ENCODE data around the gene OPTN. TPM values are rescaled to one million over a fixed set of nuclear protein-coding genes. Genes with fewer than 3 reads are reported as not detected.

OPTN gene
- total RNA-seq, 1 donor from 2014 or later = 53.4 TPM

GRCh38 chr10:13182424-13182823 is 82.5 kb downstream of the OPTN start:
- no peaks in the 10 kb centered on the region for H3K4me1 ChIP-seq
- H3K27me3 ChIP-seq (ENCODE audit: low read depth) = no peaks in the 10 kb centered on the region
- no peak overlapping the region for H3K27ac ChIP-seq
- DNase-seq = no peak
- no peak for ATAC-seq
- no peaks in the 10 kb centered on the region for H3K9me3 ChIP-seq
- intact Hi-C loops (cut with DNase I) = no loop called here
- no peak overlapping the region for H3K4me3 ChIP-seq
- H3K36me3 ChIP-seq = no peaks in the 10 kb centered on the region
- TF ChIP-seq CTCF (IDR thresholded peaks at IDR 0.05) = no peak

DNA sequence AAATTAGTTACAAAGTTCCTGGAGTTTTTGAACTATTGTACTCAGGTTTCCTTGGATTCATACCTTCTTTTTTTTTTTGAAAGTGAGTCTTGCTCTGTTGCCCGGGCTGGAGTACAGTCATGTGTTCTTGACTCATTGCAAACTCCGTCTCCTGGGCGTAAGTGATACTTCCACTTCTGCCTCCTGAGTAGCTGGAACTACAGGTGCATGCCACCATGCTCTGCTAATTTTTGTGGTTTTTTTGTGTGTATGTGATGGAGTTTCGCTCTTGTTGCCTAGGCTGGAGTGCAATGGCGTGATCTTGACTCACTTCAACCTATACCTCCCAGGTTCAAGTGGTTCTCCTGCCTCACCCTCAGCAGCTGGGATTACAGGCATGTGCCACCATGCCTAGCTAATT is 83.7 kb downstream of the OPTN start:
- H3K36me3 ChIP-seq = no peaks in the 10 kb centered on the region
- H3K9me3 ChIP-seq = no peaks in the 10 kb centered on the region
- intact Hi-C loops (cut with DNase I) = no loop called here
- H3K4me3 ChIP-seq = no peak overlapping the region
- ATAC-seq (no peak), DNase-seq (no peak)
- TF ChIP-seq CTCF (IDR thresholded peaks at IDR 0.05) = no peak
- no peaks in the 10 kb centered on the region for H3K27me3 ChIP-seq (ENCODE audit: low read depth)
- no peak overlapping the region for H3K27ac ChIP-seq
- H3K4me1 ChIP-seq = no peaks in the 10 kb centered on the region

- Histone ChIP-seq H3K4me3 (no peak overlapping the region), H3K9me3 (no peaks in the 10 kb centered on the region), H3K27ac (no peak overlapping the region), H3K27me3 (ENCODE audit: low read depth) (no peaks in the 10 kb centered on the region), H3K4me1 (no peaks in the 10 kb centered on the region), H3K36me3 (no peaks in the 10 kb centered on the region)
- intact Hi-C loops (cut with DNase I) = no loop called here
- ATAC-seq (no peak), DNase-seq (no peak)
- TF ChIP-seq CTCF (IDR thresholded peaks at IDR 0.05) = no peak
Measured at GRCh38 chr10:13184276-13184675, 84.3 kb downstream of the OPTN start.

DNA sequence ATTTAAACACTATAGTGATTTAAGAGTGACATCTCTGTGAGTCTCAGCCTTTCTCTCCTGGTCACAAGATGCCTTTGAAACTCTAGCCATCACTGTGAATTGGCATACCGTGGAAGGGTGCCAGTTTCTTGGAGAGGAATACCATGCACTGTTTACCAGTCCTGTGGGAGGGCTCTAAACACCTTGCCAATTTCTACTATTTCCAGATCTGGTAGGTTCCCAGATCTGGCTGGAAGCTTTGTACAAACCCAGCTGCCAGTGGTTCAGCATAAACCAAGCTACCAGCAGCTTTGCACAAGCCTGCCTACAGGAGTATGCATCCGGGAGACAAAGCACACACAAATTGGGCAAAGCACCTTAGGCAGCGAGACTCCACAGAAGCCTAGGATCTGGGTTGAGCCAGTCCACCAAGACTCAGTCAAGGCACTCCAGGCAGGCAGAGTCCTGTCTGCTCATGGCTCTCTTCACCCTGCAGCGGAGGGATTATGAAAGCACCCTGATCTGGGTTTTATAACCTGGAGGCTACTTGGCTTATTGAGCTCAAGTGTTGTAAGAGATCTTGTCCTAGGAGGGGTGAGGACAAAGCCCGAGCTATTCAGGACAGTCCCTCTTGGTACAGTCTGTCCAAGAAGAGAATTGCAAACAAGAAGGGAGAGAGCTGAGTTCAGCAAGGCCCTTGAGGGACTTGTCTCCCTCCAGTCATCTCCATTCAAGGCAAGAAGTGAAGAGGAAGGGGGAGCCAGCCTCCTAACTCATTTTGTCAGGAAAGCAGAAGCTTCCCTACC is 85.0 kb downstream of the OPTN start:
- ATAC-seq (peak; percentile 83 to 93), DNase-seq (no peak)
- intact Hi-C loops (cut with DNase I) = no loop called here
- no peaks in the 10 kb centered on the region for H3K4me1 ChIP-seq
- TF ChIP-seq CTCF (IDR thresholded peaks at IDR 0.05) = no peak
- H3K36me3 ChIP-seq = no peaks in the 10 kb centered on the region
- H3K9me3 ChIP-seq = no peaks in the 10 kb centered on the region
- no peak overlapping the region for H3K4me3 ChIP-seq
- H3K27ac ChIP-seq = no peak overlapping the region
- no peaks in the 10 kb centered on the region for H3K27me3 ChIP-seq (ENCODE audit: low read depth)

DNA sequence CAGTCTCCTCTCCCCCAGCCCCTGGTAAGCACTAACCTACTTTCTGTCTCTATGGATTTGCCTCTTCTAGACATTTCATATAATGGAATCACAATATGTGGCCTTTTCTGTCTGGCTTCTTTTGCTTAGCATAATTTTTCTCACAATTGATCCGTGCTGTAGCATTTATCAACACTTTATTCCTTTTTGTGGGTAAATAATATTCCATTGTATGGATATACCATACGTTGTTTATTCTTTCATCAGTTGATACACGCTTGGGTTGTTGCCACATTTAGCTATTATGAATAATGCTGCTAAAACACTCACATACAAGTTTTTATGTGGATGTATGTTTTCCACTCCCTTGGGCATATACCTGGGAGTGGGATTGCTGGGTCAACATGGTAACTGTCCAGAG is 87.2 kb downstream of the OPTN start:
- no peak for TF ChIP-seq CTCF (IDR thresholded peaks at IDR 0.05)
- intact Hi-C loops (cut with DNase I) = no loop called here
- H3K9me3 ChIP-seq = no peaks in the 10 kb centered on the region

More for the DNA sequence above, 87.2 kb downstream of the OPTN start:
- no peak for DNase-seq
- Histone ChIP-seq H3K4me3 (no peak overlapping the region), H3K27ac (no peak overlapping the region), H3K27me3 (ENCODE audit: low read depth) (no peaks in the 10 kb centered on the region), H3K4me1 (no peaks in the 10 kb centered on the region), H3K36me3 (no peaks in the 10 kb centered on the region)
- no peak for ATAC-seq

Other genes with a start within 250 kb of the OPTN start
- 10.5 TPM for gene CCDC3, start 98.5 kb upstream of the OPTN start, total RNA-seq
- gene MCM10, start 61.4 kb downstream of the OPTN start, total RNA-seq = 0.38 TPM
- gene UCMA, start 134.2 kb downstream of the OPTN start, total RNA-seq = not detected
- 30.3 TPM for gene PHYH, start 199.9 kb downstream of the OPTN start, total RNA-seq
- gene SEPHS1, start 248.1 kb downstream of the OPTN start, total RNA-seq = 35.9 TPM